Lower lobe of right lung (tissue), 2 donors: ENCODE data around the gene NACAD. TPM values are rescaled to one million over a fixed set of nuclear protein-coding genes. Genes with fewer than 3 reads are reported as not detected.

Experiments used
- ATAC-seq, 2 donors: fragments of 200-7000 bp; cut with Tn5 transposase; one replicate each; pipeline ENCODE4 v1.9.1; 2020 to 2022; ENCODE audit warnings: mild to moderate bottlenecking in 2 of 2, moderate library complexity in 2 of 2
- DNase-seq: peaks from one replicate; pipeline ENCODE4 v3.0.0-alpha.2; 2020
- H3K27ac ChIP-seq: fragments of 200-600 bp; one replicate; pipeline ENCODE4 v1.8.0; 2022
- H3K27me3 ChIP-seq: fragments of 200-600 bp; one replicate; pipeline ENCODE4 v1.8.0; 2022; ENCODE audit warnings: low read depth
- H3K36me3 ChIP-seq: fragments of 200-600 bp; one replicate; pipeline ENCODE4 v1.8.0; 2022; ENCODE audit warnings: mild to moderate bottlenecking
- H3K4me1 ChIP-seq: fragments of 200-600 bp; one replicate; pipeline ENCODE4 v1.8.0; 2022
- H3K4me3 ChIP-seq: fragments of 200-600 bp; one replicate; pipeline ENCODE4 v1.8.0; 2022; ENCODE audit warnings: mild to moderate bottlenecking
- H3K9me3 ChIP-seq: fragments of 200-600 bp; one replicate; pipeline ENCODE4 v1.8.0; 2022
- intact Hi-C: fragments of 100-400 bp; cut with DNase I; formaldehyde crosslinking; loops from one replicate; pipeline ENCODE4 v1.11.0; 2022
- total RNA-seq: library from RNA; stranded (reverse); fragmentation: NEBNext Ultra II Directional; extraction: Animal tissue kit (Norgen Biotek cat#: 25700); gene quantifications from one replicate; pipeline ENCODE4 v1.2.1, GENCODE V29; 2021
- TF ChIP-seq, protein P1 (sequence below): fragments of 200-600 bp; IDR thresholded peaks from one replicate; pipeline ENCODE4 v1.8.0; 2022; ENCODE audit warnings: antibody characterized with exemption, mild to moderate bottlenecking
- donor health status: DM: no; HTN: yes; CAD: no; lungs with severe emphysema.

The NACAD gene
- total RNA-seq, 1 donor from 2014 or later = 2.5 TPM

DNA sequence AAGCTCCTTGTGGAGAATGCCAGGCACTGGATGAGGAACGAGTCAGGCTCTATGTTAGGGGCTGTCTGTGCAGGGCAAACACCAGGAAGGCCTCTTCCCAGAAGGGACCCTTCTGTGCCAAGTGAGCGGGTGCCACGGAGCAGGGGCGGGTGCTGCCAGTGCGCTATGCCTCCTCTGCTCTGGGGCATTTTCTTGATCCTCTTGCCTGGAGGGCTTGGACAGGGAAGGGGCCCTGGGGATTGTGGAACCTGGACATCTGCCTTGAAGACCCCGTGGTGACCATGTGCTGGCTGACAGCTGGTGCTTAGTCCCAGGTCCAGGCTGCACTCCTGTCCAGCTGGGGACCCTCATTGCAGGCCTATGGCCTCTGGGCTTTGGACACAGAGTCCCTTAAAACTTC lies 38.2 kb upstream of the NACAD start:
- TF ChIP-seq, protein P1, sequence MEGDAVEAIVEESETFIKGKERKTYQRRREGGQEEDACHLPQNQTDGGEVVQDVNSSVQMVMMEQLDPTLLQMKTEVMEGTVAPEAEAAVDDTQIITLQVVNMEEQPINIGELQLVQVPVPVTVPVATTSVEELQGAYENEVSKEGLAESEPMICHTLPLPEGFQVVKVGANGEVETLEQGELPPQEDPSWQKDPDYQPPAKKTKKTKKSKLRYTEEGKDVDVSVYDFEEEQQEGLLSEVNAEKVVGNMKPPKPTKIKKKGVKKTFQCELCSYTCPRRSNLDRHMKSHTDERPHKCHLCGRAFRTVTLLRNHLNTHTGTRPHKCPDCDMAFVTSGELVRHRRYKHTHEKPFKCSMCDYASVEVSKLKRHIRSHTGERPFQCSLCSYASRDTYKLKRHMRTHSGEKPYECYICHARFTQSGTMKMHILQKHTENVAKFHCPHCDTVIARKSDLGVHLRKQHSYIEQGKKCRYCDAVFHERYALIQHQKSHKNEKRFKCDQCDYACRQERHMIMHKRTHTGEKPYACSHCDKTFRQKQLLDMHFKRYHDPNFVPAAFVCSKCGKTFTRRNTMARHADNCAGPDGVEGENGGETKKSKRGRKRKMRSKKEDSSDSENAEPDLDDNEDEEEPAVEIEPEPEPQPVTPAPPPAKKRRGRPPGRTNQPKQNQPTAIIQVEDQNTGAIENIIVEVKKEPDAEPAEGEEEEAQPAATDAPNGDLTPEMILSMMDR = no peak
- no peaks in the 10 kb centered on the region for H3K9me3 ChIP-seq
- ATAC-seq (no peak), DNase-seq (no peak)
- H3K4me1 ChIP-seq = no peaks in the 10 kb centered on the region
- no peak overlapping the region for H3K4me3 ChIP-seq
- no peaks in the 10 kb centered on the region for H3K36me3 ChIP-seq
- no peak overlapping the region for H3K27ac ChIP-seq
- H3K27me3 ChIP-seq = no peaks in the 10 kb centered on the region
- intact Hi-C loops = no loop called here

DNA sequence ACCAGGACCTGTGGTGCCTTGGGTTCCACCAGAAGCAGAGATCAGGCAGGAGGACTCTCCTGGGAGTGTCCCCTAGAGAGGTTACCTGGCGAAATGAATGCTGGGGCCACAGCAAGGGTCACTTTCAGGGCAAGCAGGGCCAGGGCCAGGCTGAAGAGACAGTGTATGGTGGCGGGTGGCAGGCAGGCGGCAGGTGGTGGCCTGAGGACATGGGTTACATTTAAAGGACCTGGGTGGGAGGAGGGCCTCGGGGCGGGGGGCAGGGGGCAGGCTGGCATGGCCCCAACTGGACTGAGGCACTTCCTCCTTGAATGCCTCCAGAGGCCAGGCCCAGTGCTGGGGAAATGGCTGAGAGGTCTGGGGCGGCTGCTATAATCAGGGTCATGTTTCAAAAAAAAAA lies 37.4 kb upstream of the NACAD start:
- no peak for DNase-seq

DNA sequence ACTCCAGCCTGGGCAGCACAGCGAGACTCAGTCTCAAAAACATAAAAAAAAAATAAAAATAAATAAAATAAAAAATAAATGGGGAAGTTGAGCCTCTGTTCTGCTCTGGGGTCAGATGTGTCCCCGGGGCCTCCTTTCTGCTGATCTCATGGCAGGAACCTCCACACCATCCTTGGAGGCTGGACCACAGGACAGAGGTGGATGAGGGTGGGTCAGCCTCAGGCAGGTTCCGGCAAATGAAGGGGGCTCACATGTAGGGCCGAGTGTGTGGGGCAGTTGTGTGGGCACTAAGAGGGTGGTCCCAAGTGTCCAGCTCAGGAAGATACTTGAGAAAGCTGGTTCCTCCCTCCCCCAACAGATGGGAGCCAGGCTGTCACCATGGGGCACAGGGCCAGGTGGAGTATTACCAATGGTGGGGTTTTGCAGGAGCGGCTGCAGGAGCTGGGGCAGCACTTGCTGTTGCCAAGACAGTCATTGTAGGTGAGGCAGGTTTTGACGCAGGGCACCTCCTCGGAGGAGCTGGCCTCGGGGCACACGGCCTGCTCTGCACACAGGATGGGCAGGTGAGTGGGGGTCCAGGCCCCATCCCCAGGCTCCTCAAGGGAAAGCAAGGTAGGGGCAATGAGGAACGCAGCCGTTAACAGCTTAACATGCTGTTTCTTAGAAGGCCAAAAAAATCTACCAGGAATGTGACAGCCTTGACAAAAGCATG lies 36.6 kb upstream of the NACAD start:
- H3K9me3 ChIP-seq = no peaks in the 10 kb centered on the region
- ATAC-seq (no peak), DNase-seq (no peak)
- H3K36me3 ChIP-seq = no peaks in the 10 kb centered on the region
- H3K27ac ChIP-seq = no peak overlapping the region
- H3K27me3 ChIP-seq = no peaks in the 10 kb centered on the region
- no peaks in the 10 kb centered on the region for H3K4me1 ChIP-seq
- TF ChIP-seq, protein P1 = no peak
- H3K4me3 ChIP-seq = no peak overlapping the region
- intact Hi-C loops = no loop called here

More for the DNA sequence above, 37.4 kb upstream of the NACAD start:
- no peaks in the 10 kb centered on the region for H3K9me3 ChIP-seq
- ATAC-seq = no peak
- no peaks in the 10 kb centered on the region for H3K4me1 ChIP-seq
- TF ChIP-seq, protein P1 = no peak
- no peaks in the 10 kb centered on the region for H3K27me3 ChIP-seq
- no peak overlapping the region for H3K4me3 ChIP-seq
- H3K27ac ChIP-seq = no peak overlapping the region
- intact Hi-C loops = no loop called here
- H3K36me3 ChIP-seq = no peaks in the 10 kb centered on the region

DNA sequence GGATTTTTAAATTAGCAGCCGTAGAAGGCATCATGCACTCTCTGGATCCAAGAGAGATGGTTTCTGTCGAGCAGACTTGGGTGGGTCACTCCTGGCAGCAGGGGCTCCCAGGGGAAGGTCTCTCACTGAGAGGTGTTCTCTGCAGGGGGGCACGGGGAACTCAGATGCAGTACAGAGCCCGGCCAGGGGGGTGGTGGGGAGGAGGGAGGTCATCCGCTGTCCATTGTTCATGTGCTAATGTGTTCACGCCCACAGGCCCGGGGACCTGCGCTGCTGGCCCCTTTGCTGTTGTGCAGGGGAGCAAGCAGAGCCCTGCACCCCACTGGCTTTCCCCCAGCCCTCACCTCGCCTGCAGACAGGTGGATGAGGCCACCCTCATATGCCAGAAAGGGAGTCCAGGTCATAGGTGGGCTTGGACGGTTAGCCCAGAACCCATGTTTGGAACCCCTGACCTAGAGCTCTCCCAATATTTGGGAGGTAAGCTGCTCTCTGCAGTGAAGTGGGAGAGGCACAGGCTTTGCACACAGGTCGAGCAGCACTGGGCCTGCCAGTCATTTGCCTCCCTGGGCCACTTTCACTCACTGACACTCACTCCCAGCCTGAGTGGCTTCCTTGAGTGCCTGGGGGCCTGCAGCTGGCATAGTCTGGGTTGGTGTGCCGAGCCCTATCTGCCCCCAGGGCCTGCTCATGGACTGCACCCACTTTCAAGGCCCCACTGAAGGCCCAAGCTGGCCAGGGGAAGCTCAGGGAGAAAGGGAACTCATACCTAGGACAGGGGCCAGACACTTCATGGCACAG lies 35.3 kb upstream of the NACAD start:
- Histone ChIP-seq H3K36me3 (no peaks in the 10 kb centered on the region), H3K9me3 (no peaks in the 10 kb centered on the region), H3K4me1 (no peaks in the 10 kb centered on the region), H3K4me3 (no peak overlapping the region), H3K27ac (no peak overlapping the region), H3K27me3 (no peaks in the 10 kb centered on the region)
- intact Hi-C loops = no loop called here
- peak in 1 of 2 donors; percentile 11 for ATAC-seq
- TF ChIP-seq, protein P1 = no peak
- peak; percentile 40 for DNase-seq

DNA sequence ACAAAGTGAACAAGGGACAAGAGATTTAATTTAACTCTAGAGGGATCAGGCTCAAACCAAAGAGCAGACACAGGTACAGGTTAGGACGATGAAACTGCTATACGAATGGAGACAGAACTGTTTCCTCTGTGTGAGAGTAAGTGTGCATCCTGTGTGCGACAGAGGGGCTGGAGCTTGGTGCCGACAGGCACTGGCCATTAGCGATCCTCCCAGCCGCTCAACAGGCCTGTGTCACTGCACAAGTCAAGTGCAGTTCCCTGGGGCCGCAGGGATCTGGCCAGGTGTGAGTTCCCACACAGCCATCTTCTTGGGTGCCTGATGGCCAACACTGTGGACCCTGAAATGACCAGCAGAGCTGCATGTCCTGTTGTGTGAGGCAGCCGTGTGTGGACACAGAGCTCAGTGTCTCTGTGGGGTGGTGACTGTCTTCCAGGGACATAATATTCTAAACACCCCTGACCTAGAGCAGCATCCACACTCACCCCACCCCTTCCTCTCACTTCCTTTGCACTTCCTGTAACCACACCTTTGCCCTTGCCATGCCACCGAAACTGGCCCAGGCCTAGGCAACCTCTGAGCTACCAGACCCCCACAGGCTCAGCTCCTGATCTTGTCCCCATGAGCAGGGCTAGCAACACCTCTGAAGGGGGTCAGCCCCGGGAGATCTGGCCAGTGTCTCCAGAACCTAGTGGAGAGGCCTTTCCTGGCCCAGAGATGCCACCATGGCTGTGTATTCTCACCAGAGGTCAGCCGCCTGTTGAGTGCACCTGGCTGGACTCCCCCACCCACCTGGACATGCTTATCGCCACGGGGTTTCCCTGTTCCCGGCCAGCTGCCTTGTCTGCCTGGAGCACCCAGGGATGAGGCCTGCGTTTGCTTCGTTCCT lies 34.4 kb upstream of the NACAD start:
- TF ChIP-seq, protein P1 = no peak
- Histone ChIP-seq H3K4me3 (no peak overlapping the region), H3K27me3 (no peaks in the 10 kb centered on the region), H3K27ac (no peak overlapping the region), H3K9me3 (no peaks in the 10 kb centered on the region), H3K4me1 (no peaks in the 10 kb centered on the region), H3K36me3 (no peaks in the 10 kb centered on the region)
- DNase-seq (peak; percentile 37), ATAC-seq (no peak)
- intact Hi-C loops = no loop called here
